COLO668 (cell line): Measurements from ENCODE around the gene SCRN2.

Source experiments
- DNase-seq: peaks from one replicate; lab custom pipeline; 2025; ENCODE audit not compliant: unreplicated experiment; lab: John Stamatoyannopoulos, UW

The SCRN2 gene

GRCh38 chr17:47806913-47807255, 34.2 kb downstream of the SCRN2 start:
- no peak for DNase-seq

- DNase-seq: no peak
These were observed 34.8 kb downstream of the SCRN2 start for GRCh38 chr17:47806026-47806912.

- DNase-seq: no peak
These were observed 36.6 kb downstream of the SCRN2 start for GRCh38 chr17:47804461-47804860.

GRCh38 chr17:47803751-47804150, 37.3 kb downstream of the SCRN2 start:
- DNase-seq: no peak

- DNase-seq: no peak
These were observed 37.9 kb downstream of the SCRN2 start for GRCh38 chr17:47803201-47803600.

GRCh38 chr17:47802341-47803022, 38.6 kb downstream of the SCRN2 start:
- DNase-seq: peak; percentile 63

- DNase-seq: no peak
These were observed 39.2 kb downstream of the SCRN2 start for GRCh38 chr17:47801906-47802305.

- no peak for DNase-seq
These were observed 39.8 kb downstream of the SCRN2 start for GRCh38 chr17:47801176-47801765.

GRCh38 chr17:47800686-47801085, 40.4 kb downstream of the SCRN2 start:
- no peak for DNase-seq

GRCh38 chr17:47797797-47798196, 43.3 kb downstream of the SCRN2 start:
- DNase-seq: no peak

GRCh38 chr17:47792979-47793378, 48.1 kb downstream of the SCRN2 start:
- no peak for DNase-seq

- DNase-seq: no peak
These were observed 48.6 kb downstream of the SCRN2 start for GRCh38 chr17:47792457-47792856.

GRCh38 chr17:47791025-47791424, 50.0 kb downstream of the SCRN2 start:
- DNase-seq: no peak

- DNase-seq: peak; percentile 31
These were observed 51.2 kb downstream of the SCRN2 start for GRCh38 chr17:47789611-47790561.
